Bronchial epithelial cell (primary cell): Measurements from ENCODE around the gene AFP. TPM values are rescaled to one million over a fixed set of nuclear protein-coding genes. Genes with fewer than 3 reads are reported as not detected.

Source experiments
- DNase-seq: peaks from one replicate; pipeline ENCODE4 v3.0.0-alpha.2; 2010; ENCODE audit warnings: low read depth
- FAIRE-seq: peaks from 2 replicates; lab custom pipeline; 2011; peaks lifted over from hg19 to GRCh38; lab: Jason Lieb, UNC
- H3K27me3 ChIP-seq: 2 replicates; pipeline ENCODE4 v1.5.1; 2011; ENCODE audit warnings: low read length; ENCODE audit not compliant: control insufficient read depth, insufficient read depth
- H3K36me3 ChIP-seq: 2 replicates; pipeline ENCODE4 v1.5.1; 2011; ENCODE audit warnings: low read length; ENCODE audit not compliant: control insufficient read depth, insufficient read depth
- H3K4me3 ChIP-seq: 2 replicates; pipeline ENCODE4 v1.5.1; 2011; ENCODE audit warnings: mild to moderate bottlenecking, low read depth, low read length, control low read depth
- total RNA-seq: library from RNA; depleted of rRNA; stranded (reverse); fragments of >200 nt; gene quantifications from 2 replicates; pipeline ENCODE4 v1.2.1, GENCODE V29; 2014
- TF ChIP-seq, protein P1 (sequence below): IDR thresholded peaks from 2 replicates; pipeline ENCODE4 v1.5.1; 2011; ENCODE audit warnings: mild to moderate bottlenecking, moderate library complexity, low read length, control low read depth, inconsistent platforms; ENCODE audit not compliant: insufficient read depth, severe bottlenecking

AFP gene
- total RNA-seq, 1 donor from 2014 or later: not detected

DNA sequence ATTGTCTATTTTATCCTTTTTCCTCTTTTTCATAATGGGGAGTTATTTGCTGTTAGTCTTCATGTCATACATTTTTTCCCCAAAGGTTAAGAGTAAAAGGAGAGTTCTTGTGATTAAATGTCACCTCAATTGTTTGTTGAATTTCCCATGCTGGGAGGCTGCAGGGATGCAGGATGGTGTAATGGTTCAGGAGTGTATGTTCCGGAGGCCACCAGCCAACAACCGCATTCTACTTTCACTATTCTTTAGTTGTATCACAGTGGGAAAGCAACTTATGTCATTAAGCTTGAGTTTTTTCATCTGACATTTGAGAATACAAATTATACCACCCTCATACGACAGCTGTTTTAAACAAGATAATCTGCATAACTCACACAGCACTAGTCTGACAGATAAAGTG is 15.4 kb downstream of the AFP start:
- TF ChIP-seq, protein P1, sequence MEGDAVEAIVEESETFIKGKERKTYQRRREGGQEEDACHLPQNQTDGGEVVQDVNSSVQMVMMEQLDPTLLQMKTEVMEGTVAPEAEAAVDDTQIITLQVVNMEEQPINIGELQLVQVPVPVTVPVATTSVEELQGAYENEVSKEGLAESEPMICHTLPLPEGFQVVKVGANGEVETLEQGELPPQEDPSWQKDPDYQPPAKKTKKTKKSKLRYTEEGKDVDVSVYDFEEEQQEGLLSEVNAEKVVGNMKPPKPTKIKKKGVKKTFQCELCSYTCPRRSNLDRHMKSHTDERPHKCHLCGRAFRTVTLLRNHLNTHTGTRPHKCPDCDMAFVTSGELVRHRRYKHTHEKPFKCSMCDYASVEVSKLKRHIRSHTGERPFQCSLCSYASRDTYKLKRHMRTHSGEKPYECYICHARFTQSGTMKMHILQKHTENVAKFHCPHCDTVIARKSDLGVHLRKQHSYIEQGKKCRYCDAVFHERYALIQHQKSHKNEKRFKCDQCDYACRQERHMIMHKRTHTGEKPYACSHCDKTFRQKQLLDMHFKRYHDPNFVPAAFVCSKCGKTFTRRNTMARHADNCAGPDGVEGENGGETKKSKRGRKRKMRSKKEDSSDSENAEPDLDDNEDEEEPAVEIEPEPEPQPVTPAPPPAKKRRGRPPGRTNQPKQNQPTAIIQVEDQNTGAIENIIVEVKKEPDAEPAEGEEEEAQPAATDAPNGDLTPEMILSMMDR: no peak
- Histone ChIP-seq H3K36me3 (no peaks in the 10 kb centered on the region), H3K27me3 (no peaks in the 10 kb centered on the region), H3K4me3 (no peak overlapping the region)
- DNase-seq (no peak), FAIRE-seq (no peak)

DNA sequence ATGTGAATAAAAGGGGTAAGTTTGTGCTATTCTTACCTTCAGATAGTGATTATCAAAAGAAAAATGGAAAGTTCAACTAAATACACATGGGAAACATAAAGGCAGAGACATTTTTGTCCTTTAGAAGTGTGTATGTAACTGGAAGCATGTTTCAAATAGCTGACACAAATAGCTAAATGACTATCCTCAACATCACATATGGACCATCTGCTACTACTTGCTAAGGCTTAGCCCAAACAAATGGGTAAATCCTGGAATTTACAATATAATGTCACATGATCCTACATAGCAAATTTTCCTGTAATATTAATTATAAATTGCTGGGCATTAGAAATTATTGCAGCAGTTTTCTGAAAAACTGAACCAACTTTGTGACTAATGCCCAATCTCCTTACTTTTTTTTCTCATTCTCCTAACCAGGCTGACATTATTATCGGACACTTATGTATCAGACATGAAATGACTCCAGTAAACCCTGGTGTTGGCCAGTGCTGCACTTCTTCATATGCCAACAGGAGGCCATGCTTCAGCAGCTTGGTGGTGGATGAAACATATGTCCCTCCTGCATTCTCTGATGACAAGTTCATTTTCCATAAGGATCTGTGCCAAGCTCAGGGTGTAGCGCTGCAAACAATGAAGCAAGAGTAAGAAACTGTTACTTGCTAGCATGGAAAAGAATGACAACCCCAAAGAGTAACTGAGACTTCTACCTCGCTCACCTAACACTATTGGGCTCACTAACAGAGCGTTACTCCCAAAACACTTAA is 16.1 kb downstream of the AFP start:
- FAIRE-seq (no peak), DNase-seq (no peak)

DNA sequence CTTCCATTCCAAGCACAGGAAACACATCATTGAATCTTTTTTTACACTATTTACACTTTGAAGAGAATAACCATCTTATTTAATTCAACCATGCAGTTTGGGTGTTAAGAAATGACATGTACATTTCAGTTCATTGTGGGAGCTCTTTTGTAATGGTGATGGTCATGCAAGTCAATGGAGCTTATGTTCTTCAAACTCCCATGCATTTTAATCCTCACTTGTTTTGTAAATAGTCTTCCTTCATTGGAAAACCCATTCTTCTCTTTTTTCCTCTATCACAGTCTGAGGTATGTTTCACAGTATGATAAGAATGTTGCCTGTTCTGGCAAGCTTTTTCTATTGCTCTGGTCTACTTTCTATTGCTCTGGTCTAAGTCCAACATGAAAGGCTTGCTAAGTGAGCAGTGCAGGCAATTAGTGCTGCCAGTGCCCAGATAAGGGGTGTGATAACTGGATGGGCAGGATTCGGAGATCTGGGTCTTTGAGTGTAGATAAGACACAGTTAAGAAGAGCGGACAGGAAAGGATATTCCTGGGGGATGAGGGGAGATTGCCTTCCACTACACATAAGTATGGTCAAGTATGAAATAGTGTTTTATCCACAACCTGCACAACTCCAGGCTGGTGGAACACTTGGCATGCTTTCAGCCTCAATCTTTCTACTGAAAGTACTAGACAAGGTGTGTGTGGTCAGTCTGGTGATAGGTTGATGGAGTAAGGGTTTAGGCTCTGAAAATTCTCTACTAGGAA is 17.1 kb downstream of the AFP start:
- TF ChIP-seq, protein P1: no peak
- FAIRE-seq (no peak), DNase-seq (peak; percentile 48)
- Histone ChIP-seq H3K27me3 (no peaks in the 10 kb centered on the region), H3K36me3 (no peaks in the 10 kb centered on the region), H3K4me3 (no peak overlapping the region)

More for the DNA sequence above, 16.1 kb downstream of the AFP start:
- Histone ChIP-seq H3K4me3 (no peak overlapping the region), H3K36me3 (no peaks in the 10 kb centered on the region), H3K27me3 (no peaks in the 10 kb centered on the region)
- TF ChIP-seq, protein P1: no peak

DNA sequence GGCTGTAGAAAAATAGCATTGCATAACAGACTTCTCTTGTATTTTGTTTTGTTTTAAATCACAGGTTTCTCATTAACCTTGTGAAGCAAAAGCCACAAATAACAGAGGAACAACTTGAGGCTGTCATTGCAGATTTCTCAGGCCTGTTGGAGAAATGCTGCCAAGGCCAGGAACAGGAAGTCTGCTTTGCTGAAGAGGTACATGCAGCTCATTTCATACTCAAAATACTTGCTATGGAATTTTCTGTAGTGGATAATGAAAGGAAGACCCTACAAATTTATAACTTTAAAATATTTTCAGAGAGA is 17.6 kb downstream of the AFP start:
- TF ChIP-seq, protein P1: no peak

DNA sequence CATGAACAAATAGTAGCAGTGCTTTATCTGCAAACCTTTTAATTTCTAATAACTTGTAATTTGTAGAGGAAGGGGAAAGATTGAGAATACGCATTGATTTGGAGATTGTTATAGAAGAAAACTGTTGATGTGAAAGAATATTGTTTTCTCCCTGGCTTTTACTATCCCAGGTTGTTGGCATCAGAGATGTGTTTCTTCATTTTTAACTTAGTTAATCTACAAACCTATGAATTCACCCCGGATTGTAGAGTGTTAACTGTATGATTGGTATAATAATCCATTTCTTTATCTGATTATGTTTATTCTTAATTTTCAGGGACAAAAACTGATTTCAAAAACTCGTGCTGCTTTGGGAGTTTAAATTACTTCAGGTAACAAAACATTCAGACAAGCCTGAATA is 18.9 kb downstream of the AFP start:
- H3K27me3 ChIP-seq: no peaks in the 10 kb centered on the region
- FAIRE-seq (no peak), DNase-seq (no peak)
- TF ChIP-seq, protein P1: no peak
- H3K36me3 ChIP-seq: no peaks in the 10 kb centered on the region
- no peak overlapping the region for H3K4me3 ChIP-seq

More for the DNA sequence above, 17.6 kb downstream of the AFP start:
- FAIRE-seq (no peak), DNase-seq (no peak)
- Histone ChIP-seq H3K36me3 (no peaks in the 10 kb centered on the region), H3K27me3 (no peaks in the 10 kb centered on the region), H3K4me3 (no peak overlapping the region)
